Heart right ventricle (tissue), 16 donors: Measurements from ENCODE around the gene LSS. TPM values are rescaled to one million over a fixed set of nuclear protein-coding genes. Genes with fewer than 3 reads are reported as not detected.

ENCODE experiments used
- ATAC-seq, 8 donors: fragments of 200-7000 bp; cut with Tn5 transposase; one replicate each; pipeline ENCODE4 v1.9.1; 2020; ENCODE audit warnings: mild to moderate bottlenecking in 8 of 8, moderate library complexity in 8 of 8, moderate number of reproducible peaks in 1 of 8
- DNase-seq, 2 donors: peaks; one replicate each; pipeline ENCODE4 v3.0.0-alpha.2; 2020
- H3K27ac ChIP-seq, 10 donors: fragments of 200-600 bp; sonication (generic) in 2 of 10; one replicate each; pipeline versions ENCODE4 v1.5.0 to v1.8.0; 2020 to 2022; ENCODE audit warnings: mild to moderate bottlenecking in 3 of 10
- H3K27me3 ChIP-seq, 7 donors: fragments of 200-600 bp; one replicate each; pipeline ENCODE4 v1.8.0; 2021 to 2022; ENCODE audit warnings: mild to moderate bottlenecking in 2 of 7
- H3K36me3 ChIP-seq, 9 donors: fragments of 200-600 bp; sonication (generic) in 1 of 9; one replicate each; pipeline versions ENCODE4 v1.5.0 to v1.8.0; 2020 to 2022; ENCODE audit warnings: mild to moderate bottlenecking in 2 of 9
- H3K4me1 ChIP-seq, 9 donors: fragments of 200-600 bp; sonication (generic) in 1 of 9; one replicate each; pipeline versions ENCODE4 v1.5.0 to v1.8.0; 2020 to 2022; ENCODE audit warnings: mild to moderate bottlenecking in 4 of 9
- H3K4me3 ChIP-seq, 10 donors: fragments of 200-600 bp; sonication (generic) in 2 of 10; one replicate each; pipeline versions ENCODE4 v1.5.0 to v1.8.0; 2020 to 2022; ENCODE audit warnings: mild to moderate bottlenecking in 7 of 10, moderate library complexity in 2 of 10
- H3K9me3 ChIP-seq, 11 donors: fragments of 200-600 bp in 10 of 11; sonication (generic) in 2 of 11; one replicate each; pipeline versions ENCODE4 v1.5.0 to v1.8.0; 2013 to 2022; ENCODE audit warnings: mild to moderate bottlenecking in 2 of 11, control low read depth in 1 of 11, moderate library complexity in 1 of 11
- CTCF ChIP-seq, 9 donors: fragments of 200-600 bp; sonication (generic) in 2 of 9; IDR thresholded peaks; one replicate each; pipeline versions ENCODE4 v1.5.0 to v1.8.0; 2021 to 2022; ENCODE audit warnings: antibody characterized with exemption in 9 of 9, mild to moderate bottlenecking in 5 of 9, moderate library complexity in 1 of 9
- WGBS, 2 donors: extraction: QIAGEN DNeasy Blood & Tissue Kit; methylation state at CpG; one replicate each; pipeline ENCODE4 v1.1.7; 2013; ENCODE audit warnings: inconsistent platforms in 1 of 2; 5-methylcytosine and 5-hydroxymethylcytosine counted together
- intact Hi-C, 10 donors: fragments of 100-400 bp; cut with DNase I; formaldehyde crosslinking; loops; one replicate each; pipeline versions ENCODE4 v1.11.1 to v1.14.2; 2022
- polyA plus RNA-seq, 2 donors: library from polyadenylated mRNA; stranded (reverse); fragments of 200-250 nt; gene quantifications; one replicate each; pipeline ENCODE4 v1.2.3, GENCODE V29; 2013
- total RNA-seq, 10 donors: library from RNA; stranded (reverse); fragmentation: NEBNext Ultra II Directional in 3 of 10; extraction: Animal tissue kit (Norgen Biotek cat#: 25700) in 3 of 10; gene quantifications; one replicate each; pipeline versions ENCODE4 v1.2.1 to v1.2.4, GENCODE V29; 2021 to 2023
- donor health status: Arrhythmogenic right ventricular cardiomyopathy.
- donor health status: ischemic (EF 13 %, LVEDD 7.1; RV severe dilation, severe dysfunction).
- donor health status: healthy with polysubstance abuse.
- donor health status: DM: no; HTN: yes; CAD: no.
- donor health status: DM: no; HTN: no; CAD: no.
- donor health status: ischemic (EF 25% LVEDD 6.9; RV normal size, moderate dysfunction).
- donor health status: ischemic (EF 25% LVEDD 5.7; RV mildly dilated, moderate dysfunction).
- donor health status: healthy.
- donor health status: DM: yes; HTN: yes; CAD: no.
- donor health status: Ischemic cardiomyopathy.
- donor health status: ischemic (EF 35%, LVEDD 5.7; RV mildly dilated, moderate dysfunction).
- donor health status: nonischemic (EF 11% LVEDD 7.7; RV severe dilation, severe dysfunction).
- donor health status: DM: yes; HTN: yes; CAD: no.
- donor health status: PGD.
- donor health status: ischemic (EF 29% LVEDD 5.4; RV normal size, mild dysfunction).
- donor health status: nonischemic (EF 23%, LVEDD 6.1; RV moderate dilation, normal function).

Gene LSS
- total and polyA plus RNA-seq, 12 donors: 22.5 to 74.7 (median 40.7) TPM

GRCh38 chr21:46212721-46213484, 15.7 kb downstream of the LSS start:
- H3K9me3 ChIP-seq: no peaks in the 10 kb centered on the region
- no peak overlapping the region for H3K4me3 ChIP-seq
- no peaks in the 10 kb centered on the region for H3K27me3 ChIP-seq
- H3K4me1 ChIP-seq: peaks cover 0 to 7% (median 0%) of the 10 kb centered on the region in 9 donors
- DNase-seq: no peak
- intact Hi-C loops: loop anchor here in 2 of 10 donors (10.0 kb wide), 1 partner anchor 58 kb away; the partner anchor contains the start of gene FTCD (in 2 of the 2)
- peaks cover 0 to 96% (median 24%) of the 10 kb centered on the region in 9 donors for H3K36me3 ChIP-seq
- no peak for ATAC-seq
- 93 to 95% methylated on average over 18 of the region's 18 CpGs for whole genome bisulfite sequencing, 2 donors
- H3K27ac ChIP-seq: no peak overlapping the region
- no peak for TF ChIP-seq CTCF (IDR thresholded peaks at IDR 0.05)

- TF ChIP-seq CTCF (IDR thresholded peaks at IDR 0.05): no peak
Measured at GRCh38 chr21:46211786-46212720, 16.5 kb downstream of the LSS start.

GRCh38 chr21:46211376-46211775, 17.2 kb downstream of the LSS start:
- Histone ChIP-seq H3K27ac (no peak overlapping the region), H3K4me1 (peaks cover 0 to 7% (median 0%) of the 10 kb centered on the region in 9 donors), H3K9me3 (no peaks in the 10 kb centered on the region), H3K4me3 (no peak overlapping the region), H3K36me3 (peaks cover 0 to 99% (median 32%) of the 10 kb centered on the region in 9 donors), H3K27me3 (no peaks in the 10 kb centered on the region)
- TF ChIP-seq CTCF (IDR thresholded peaks at IDR 0.05): no peak
- ATAC-seq (no peak), DNase-seq (no peak)
- WGBS, 2 donors: 92 to 95% methylated on average over 7 of the region's 7 CpGs
- intact Hi-C loops: loop anchor here in 2 of 10 donors (10.0 kb wide), 1 partner anchor 57 kb away; the partner anchor contains the start of gene FTCD (in 2 of the 2)

More at GRCh38 chr21:46211786-46212720, 16.5 kb downstream of the LSS start:
- ATAC-seq (no peak), DNase-seq (no peak)
- intact Hi-C loops: loop anchor here in 2 of 10 donors (10.0 kb wide), 1 partner anchor 57 kb away; the partner anchor contains the start of gene FTCD (in 2 of the 2)
- Histone ChIP-seq H3K9me3 (no peaks in the 10 kb centered on the region), H3K36me3 (peaks cover 0 to 98% (median 32%) of the 10 kb centered on the region in 9 donors), H3K27me3 (no peaks in the 10 kb centered on the region), H3K4me1 (peaks cover 0 to 7% (median 0%) of the 10 kb centered on the region in 9 donors), H3K4me3 (no peak overlapping the region), H3K27ac (no peak overlapping the region)
- 89 to 96% methylated on average over 23 of the region's 23 CpGs for WGBS, 2 donors
